ENCODE data around the gene SYT2.

DNA sequence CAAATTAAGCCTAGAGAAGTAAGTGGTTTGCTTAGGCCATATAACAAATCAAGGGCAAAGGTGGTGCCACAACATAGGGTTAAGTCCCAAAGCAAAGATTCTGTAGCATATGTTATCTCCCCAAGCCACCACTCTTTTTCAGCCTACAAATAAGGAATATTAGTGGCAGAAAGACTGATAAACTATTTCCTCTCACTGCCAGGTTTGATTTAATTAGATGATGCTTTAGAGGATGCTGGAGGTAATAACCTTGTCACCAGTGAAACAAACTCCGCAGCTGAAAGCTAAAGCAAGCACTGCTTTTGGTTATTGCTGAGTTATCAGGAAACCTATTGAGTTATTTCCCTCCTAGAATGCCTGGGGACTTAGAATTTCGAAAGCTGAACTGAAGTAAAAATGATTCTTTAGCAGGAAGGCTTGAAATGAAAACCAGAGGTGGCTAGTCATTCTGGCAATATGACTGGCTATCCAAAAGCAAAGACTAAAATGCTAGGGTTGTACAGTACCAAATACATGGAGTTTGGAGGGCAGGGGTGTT, 145.2 kb downstream of the SYT2 start:
- TF ChIP-seq, protein P1, sequence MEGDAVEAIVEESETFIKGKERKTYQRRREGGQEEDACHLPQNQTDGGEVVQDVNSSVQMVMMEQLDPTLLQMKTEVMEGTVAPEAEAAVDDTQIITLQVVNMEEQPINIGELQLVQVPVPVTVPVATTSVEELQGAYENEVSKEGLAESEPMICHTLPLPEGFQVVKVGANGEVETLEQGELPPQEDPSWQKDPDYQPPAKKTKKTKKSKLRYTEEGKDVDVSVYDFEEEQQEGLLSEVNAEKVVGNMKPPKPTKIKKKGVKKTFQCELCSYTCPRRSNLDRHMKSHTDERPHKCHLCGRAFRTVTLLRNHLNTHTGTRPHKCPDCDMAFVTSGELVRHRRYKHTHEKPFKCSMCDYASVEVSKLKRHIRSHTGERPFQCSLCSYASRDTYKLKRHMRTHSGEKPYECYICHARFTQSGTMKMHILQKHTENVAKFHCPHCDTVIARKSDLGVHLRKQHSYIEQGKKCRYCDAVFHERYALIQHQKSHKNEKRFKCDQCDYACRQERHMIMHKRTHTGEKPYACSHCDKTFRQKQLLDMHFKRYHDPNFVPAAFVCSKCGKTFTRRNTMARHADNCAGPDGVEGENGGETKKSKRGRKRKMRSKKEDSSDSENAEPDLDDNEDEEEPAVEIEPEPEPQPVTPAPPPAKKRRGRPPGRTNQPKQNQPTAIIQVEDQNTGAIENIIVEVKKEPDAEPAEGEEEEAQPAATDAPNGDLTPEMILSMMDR (IDR thresholded peaks at IDR 0.05; ENCODE audit: borderline replicate concordance, extremely low read depth, low read length, poor library complexity, severe bottlenecking) = no peak
- TF ChIP-seq EZH2 (IDR thresholded peaks at IDR 0.05; ENCODE audit: borderline replicate concordance, low read depth, low read length, severe bottlenecking) = no peak

Measured in DND-41 (cell line).